HCT116 (cell line): Measurements from ENCODE around the gene PSME1.

ENCODE experiments used
- ATF3 ChIP-seq: IDR thresholded peaks from 2 replicates; pipeline ENCODE4 v1.6.1; 2012
- EZH2 ChIP-seq: fragments of 200-600 bp; sonication (generic); IDR thresholded peaks from 2 replicates; pipeline ENCODE4 v1.6.1; 2017; ENCODE audit warnings: antibody characterized with exemption, mixed run types
- POLR2A ChIP-seq: IDR thresholded peaks from 2 replicates; pipeline ENCODE4 v1.7.0; 2011; ENCODE audit warnings: borderline replicate concordance; ENCODE audit not compliant: insufficient read depth, insufficient read length; ENCODE audit errors: extremely low read depth
- YY1 ChIP-seq: IDR thresholded peaks from 2 replicates; pipeline ENCODE4 v1.6.1; 2011; ENCODE audit warnings: low read length, low read depth, moderate library complexity, mild to moderate bottlenecking; ENCODE audit not compliant: insufficient replicate concordance; ENCODE audit errors: extremely low read depth
- ZBTB33 ChIP-seq: IDR thresholded peaks from 2 replicates; pipeline ENCODE4 v1.6.1; 2011; ENCODE audit warnings: mild to moderate bottlenecking, low read length, moderate library complexity; ENCODE audit not compliant: insufficient replicate concordance; ENCODE audit errors: extremely low read depth
- TF ChIP-seq, protein P1 (sequence below), 3 experiments: fragments of 200-600 bp in 1 of 3; sonication (generic) in 1 of 3; IDR thresholded peaks in 2 of 3; conservative IDR thresholded peaks in 1 of 3; 2 replicates each; pipeline ENCODE4 v1.5.1; 2012 to 2017; ENCODE audit warnings: low read depth in 2 of 3, low read length in 2 of 3, antibody characterized with exemption in 1 of 3, borderline replicate concordance in 1 of 3, control low read depth in 1 of 3, mild to moderate bottlenecking in 1 of 3, mixed read lengths in 1 of 3, mixed run types in 1 of 3, moderate library complexity in 1 of 3; ENCODE audit not compliant: insufficient read depth in 1 of 3
- TF ChIP-seq, protein P2 (sequence below): IDR thresholded peaks from 2 replicates; pipeline ENCODE4 v1.6.1; 2012; ENCODE audit warnings: low read depth

GRCh38 chr14:24116128-24116814 lies 19.7 kb upstream of the PSME1 start:
- TF ChIP-seq ZBTB33 (no peak), YY1 (no peak), EZH2 (no peak), ATF3 (no peak), POLR2A (no peak)
- TF ChIP-seq, protein P1, sequence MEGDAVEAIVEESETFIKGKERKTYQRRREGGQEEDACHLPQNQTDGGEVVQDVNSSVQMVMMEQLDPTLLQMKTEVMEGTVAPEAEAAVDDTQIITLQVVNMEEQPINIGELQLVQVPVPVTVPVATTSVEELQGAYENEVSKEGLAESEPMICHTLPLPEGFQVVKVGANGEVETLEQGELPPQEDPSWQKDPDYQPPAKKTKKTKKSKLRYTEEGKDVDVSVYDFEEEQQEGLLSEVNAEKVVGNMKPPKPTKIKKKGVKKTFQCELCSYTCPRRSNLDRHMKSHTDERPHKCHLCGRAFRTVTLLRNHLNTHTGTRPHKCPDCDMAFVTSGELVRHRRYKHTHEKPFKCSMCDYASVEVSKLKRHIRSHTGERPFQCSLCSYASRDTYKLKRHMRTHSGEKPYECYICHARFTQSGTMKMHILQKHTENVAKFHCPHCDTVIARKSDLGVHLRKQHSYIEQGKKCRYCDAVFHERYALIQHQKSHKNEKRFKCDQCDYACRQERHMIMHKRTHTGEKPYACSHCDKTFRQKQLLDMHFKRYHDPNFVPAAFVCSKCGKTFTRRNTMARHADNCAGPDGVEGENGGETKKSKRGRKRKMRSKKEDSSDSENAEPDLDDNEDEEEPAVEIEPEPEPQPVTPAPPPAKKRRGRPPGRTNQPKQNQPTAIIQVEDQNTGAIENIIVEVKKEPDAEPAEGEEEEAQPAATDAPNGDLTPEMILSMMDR (IDR thresholded peaks at IDR 0.05 in 2 of 3, conservative IDR thresholded peaks at IDR 0.05 in 1 of 3; ENCODE audit: borderline replicate concordance in 1 of 3, insufficient read depth in 1 of 3, low read depth in 2 of 3, low read length in 2 of 3): no peak
- TF ChIP-seq, protein P2, sequence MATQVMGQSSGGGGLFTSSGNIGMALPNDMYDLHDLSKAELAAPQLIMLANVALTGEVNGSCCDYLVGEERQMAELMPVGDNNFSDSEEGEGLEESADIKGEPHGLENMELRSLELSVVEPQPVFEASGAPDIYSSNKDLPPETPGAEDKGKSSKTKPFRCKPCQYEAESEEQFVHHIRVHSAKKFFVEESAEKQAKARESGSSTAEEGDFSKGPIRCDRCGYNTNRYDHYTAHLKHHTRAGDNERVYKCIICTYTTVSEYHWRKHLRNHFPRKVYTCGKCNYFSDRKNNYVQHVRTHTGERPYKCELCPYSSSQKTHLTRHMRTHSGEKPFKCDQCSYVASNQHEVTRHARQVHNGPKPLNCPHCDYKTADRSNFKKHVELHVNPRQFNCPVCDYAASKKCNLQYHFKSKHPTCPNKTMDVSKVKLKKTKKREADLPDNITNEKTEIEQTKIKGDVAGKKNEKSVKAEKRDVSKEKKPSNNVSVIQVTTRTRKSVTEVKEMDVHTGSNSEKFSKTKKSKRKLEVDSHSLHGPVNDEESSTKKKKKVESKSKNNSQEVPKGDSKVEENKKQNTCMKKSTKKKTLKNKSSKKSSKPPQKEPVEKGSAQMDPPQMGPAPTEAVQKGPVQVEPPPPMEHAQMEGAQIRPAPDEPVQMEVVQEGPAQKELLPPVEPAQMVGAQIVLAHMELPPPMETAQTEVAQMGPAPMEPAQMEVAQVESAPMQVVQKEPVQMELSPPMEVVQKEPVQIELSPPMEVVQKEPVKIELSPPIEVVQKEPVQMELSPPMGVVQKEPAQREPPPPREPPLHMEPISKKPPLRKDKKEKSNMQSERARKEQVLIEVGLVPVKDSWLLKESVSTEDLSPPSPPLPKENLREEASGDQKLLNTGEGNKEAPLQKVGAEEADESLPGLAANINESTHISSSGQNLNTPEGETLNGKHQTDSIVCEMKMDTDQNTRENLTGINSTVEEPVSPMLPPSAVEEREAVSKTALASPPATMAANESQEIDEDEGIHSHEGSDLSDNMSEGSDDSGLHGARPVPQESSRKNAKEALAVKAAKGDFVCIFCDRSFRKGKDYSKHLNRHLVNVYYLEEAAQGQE: no peak
